Activated gamma-delta T cell treated with Interleukin-2 at 50 U/mL for 16 hours (primary cell): Measurements from ENCODE around the gene GAPDHS.

Source experiments
- DNase-seq: peaks from one replicate; pipeline ENCODE4 v3.0.0-alpha.2; 2020

The GAPDHS gene

DNA sequence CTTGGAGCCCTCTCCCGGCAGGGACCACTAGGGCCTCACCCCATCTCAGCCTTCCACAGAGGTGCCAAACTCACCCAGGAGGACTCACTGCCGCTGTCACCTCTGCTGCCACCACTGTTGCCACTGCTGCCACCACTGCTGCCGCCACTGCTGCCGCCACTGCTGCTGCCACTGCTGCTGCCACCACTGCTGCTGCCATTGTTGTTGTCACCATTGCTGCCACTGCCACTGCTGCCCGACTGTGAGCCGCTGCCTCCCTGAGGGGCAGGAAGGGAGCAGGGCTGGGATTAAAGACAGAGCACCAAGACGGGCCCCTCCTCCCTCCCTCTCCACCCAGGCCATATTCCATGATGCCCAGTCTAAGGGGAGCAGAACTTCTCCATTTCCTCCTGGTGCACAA lies 21.9 kb upstream of the GAPDHS start:
- DNase-seq: no peak

GRCh38 chr19:35512831-35513627 lies 20.2 kb upstream of the GAPDHS start:
- no peak for DNase-seq

DNA sequence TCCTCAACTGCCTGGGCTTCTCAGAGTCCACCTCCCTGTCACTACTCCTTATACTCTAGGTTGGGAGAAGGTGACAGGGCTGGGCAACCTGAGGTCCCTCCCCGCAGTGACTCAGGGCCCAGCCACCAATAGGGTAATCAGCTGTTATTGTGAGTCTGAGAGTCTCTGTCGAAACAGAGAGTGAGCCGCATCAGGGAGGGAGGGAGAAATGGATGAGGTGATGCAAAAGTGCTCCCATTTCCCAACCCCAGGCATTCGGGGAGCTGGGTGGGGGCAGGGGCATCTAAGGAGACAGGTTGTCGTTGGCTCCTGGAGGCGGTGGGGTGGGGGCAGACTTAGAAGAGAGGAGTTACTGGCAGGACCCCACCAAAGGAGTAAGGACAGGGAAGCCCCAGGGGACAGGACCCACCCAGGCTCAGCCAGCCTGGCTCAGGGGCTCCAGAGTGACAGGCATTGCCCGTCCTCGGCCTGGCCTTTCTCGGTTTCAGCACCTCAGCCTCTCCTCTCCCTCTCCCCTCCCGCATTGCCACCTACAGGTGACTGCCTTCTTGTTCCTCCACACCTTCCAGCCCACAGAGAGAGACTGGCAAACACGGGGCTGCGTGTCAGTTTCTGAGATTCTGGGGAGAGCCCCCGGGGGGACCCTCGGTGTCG lies 19.5 kb upstream of the GAPDHS start, which contains the start of gene DMKN:
TSS of gene DMKN (minus strand) at position 22 of the 654 bp plus-strand sequence. CDS start 174 bp downstream, outside the sequence.
- DNase-seq: no peak

DNA sequence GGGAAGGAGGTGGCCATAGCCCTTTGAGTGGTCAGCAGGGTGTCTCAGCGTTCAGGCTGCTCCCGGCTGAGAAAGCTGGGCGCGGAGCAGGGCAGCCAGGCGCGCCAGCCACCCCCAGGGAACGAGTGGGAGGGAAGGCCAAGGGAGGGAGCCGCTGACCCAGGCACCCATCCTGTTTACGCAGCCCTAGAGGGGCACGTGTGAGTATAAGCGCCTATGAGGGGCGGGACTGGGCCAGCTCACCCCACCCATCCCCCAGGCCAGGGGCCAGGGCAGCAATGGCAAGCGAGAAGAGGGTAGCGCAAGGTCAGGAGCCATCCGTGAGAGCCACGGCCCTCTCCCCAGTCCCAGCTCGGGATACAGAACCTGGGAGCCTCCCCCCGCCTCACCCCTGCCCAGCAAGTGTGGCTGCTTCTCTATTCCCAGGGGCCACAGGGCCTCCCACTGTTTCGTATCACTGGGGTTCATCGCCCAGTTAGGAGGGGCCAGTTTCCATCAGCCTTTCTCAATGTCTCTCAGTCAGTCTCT lies 18.9 kb upstream of the GAPDHS start:
- DNase-seq: no peak

GRCh38 chr19:35516310-35516709 lies 16.9 kb upstream of the GAPDHS start:
- no peak for DNase-seq

DNA sequence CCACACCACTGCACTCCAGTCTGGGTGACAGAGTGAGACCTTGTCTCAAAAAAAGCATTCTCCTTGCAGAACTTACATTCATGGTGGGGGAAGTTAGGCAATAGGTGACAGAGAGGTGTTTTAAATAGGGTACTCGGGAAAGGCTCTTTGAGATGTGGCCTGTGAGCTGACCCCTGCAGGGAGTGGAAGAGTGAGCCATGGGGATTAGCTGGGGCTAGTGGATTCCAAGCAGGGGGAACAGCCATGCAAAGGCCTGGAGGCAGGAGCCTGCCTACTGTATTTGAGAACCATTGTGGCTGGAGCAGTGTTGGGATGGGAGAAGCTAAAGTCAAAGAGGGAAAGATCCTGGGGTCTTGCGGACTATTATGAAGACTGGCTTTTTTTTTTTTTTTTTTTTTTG lies 15.9 kb upstream of the GAPDHS start:
- DNase-seq: no peak

- DNase-seq: no peak
Measured at GRCh38 chr19:35518313-35518712, 14.9 kb upstream of the GAPDHS start.

- DNase-seq: no peak
Measured at GRCh38 chr19:35519291-35519690, 14.0 kb upstream of the GAPDHS start.

GRCh38 chr19:35521124-35521743 lies 12.0 kb upstream of the GAPDHS start:
- DNase-seq: no peak

DNA sequence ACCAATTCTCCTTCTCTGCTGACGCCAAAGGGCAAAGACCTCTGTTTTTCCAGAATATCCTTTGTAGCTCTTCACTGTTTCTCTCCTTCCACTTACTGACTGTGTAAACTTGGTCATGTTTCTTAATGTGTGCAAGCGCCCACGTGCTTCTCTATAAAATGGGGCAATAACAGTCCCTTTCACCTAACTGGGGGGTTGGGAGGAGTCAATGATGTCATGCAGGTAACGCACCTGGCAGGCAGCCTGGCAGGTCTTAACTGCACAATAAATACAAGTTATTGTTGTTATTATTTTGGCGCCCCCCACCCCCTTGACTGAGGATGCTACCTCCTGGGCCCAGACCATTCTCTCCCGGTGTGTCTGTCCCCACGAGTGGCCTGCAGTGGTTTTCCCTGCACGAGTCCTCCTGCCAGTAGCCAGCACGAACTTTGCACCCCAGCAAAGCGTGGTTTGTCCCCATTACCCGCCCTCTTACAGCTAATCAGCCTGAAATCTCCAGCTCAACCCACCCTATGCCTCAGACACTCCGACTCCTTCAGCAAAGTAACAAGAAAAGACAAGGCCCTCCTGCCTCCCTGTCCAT lies 10.4 kb upstream of the GAPDHS start:
- no peak for DNase-seq

- DNase-seq: no peak
Measured at GRCh38 chr19:35524181-35524837, 8.9 kb upstream of the GAPDHS start.

- no peak for DNase-seq
Measured at GRCh38 chr19:35525873-35526272, 7.4 kb upstream of the GAPDHS start.

DNA sequence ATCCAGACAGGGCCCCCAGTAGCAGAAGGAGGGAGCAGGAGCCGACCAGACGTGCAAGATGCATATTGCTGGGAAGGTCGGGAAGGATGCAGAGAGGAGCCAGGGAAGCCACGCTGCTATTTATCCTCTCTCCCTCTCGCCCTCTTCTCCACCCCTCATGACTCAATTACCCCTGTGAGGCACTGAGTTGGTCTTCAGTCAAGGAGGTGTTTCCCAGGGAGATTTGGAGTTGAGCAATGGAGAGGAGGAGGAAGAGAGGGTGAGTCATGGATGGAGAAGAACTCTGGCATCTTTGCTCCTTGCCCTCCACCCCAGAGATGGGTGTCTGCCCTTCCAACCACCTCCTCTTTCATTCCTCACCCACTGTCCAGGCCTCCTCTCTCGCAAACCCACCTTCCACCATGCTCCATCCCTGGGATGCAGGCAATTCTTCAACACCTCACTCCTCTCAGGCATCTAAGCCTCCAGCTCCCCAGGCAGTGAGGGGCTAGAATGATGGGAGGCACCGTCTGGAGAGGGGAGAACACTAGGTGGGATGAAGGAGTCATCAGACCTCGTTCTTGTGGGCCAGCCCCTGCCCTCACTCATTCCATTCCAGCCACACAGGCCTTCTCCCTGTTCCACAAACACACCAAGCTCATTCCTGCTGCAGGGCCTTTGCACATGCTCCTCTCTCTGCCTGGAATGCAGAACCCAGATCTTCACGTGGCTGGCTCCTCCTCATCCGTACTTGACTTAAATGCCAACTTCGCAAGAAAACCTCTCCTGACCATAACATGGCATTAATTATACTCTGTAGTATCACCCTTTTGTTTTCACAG lies 4.8 kb upstream of the GAPDHS start, which contains the start of gene SBSN:
TSS of gene SBSN (minus strand) at position 94 of the 821 bp plus-strand sequence. CDS start at position 64, 30 bp downstream.
- no peak for DNase-seq

GRCh38 chr19:35529241-35530218 lies 3.7 kb upstream of the GAPDHS start:
- DNase-seq: no peak

- no peak for DNase-seq
Measured at GRCh38 chr19:35531291-35531690, 2.0 kb upstream of the GAPDHS start.

GRCh38 chr19:35533822-35534392 lies 651 bp downstream of the GAPDHS start:
- DNase-seq: peak; percentile 41

GRCh38 chr19:35534803-35535480 lies 1.7 kb downstream of the GAPDHS start:
- DNase-seq: no peak

GRCh38 chr19:35539314-35539713 lies 6.1 kb downstream of the GAPDHS start:
- DNase-seq: no peak

- no peak for DNase-seq
Measured at GRCh38 chr19:35539850-35540249, 6.6 kb downstream of the GAPDHS start.
